Breast epithelium (tissue), 3 donors: Measurements from ENCODE around the gene STX2.

ENCODE experiments used
- POLR2A ChIP-seq: fragments of 450-650 bp; IDR thresholded peaks from one replicate; pipeline ENCODE4 v1.6.1; 2016; ENCODE audit warnings: antibody characterized with exemption, mild to moderate bottlenecking, moderate library complexity
- POLR2AphosphoS5 ChIP-seq, 3 donors: sonication (generic); formaldehyde crosslinking; IDR thresholded peaks; one replicate each; pipeline ENCODE4 v1.6.1; 2017; ENCODE audit warnings: antibody characterized with exemption in 3 of 3
- TF ChIP-seq, protein P1 (sequence below), 3 donors: fragments of 450-650 bp; IDR thresholded peaks; one replicate each; pipeline ENCODE4 v1.5.1; 2016 to 2017; ENCODE audit warnings: antibody characterized with exemption in 3 of 3, mild to moderate bottlenecking in 3 of 3, moderate library complexity in 3 of 3

DNA sequence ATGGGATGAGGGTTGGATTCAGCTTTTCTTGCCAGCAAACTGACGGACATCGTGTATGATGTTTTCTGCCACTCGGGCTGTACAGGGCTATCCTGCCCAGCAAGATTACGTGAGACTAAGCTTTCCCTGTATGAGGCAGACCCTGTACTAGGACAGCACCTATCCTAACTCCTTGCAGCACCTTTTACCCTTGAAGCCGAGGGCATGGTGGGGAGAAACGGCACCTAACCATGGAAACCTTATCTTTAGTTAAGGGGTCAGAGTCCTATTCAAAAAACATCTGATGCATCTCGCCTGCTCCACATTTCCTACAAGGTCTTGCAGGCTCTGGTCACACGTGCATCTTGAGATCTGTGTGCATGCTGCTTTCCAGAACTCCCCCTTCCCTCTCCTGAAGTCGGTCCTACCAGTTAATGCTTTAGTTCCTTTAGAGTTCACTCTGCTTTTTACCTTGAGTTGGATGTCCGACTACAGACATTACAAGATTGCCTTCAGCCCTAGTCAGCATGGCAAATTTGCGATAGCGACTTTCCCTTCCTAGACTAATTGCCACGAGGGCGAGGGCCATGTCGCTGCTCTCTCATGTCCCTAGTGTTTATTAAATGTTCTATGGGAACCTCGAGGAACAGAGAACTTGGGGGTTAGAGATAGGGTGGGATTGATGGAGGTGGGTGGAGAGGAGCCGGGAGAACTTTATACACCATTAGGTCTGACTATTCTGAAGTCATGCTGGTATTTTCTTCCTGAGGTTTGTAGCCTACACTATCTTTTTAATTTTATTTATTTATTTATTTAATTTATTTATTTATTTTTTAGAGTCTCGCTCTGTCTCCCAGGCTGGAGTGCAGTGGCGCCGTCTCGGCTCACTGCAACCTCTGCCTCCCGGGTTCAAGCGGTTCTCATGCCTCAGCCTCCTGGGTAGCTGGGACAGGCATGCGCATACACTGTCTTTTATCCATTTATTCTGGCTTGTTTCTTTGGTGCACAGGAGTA, 39.4 kb upstream of the STX2 start:
- TF ChIP-seq, protein P1, sequence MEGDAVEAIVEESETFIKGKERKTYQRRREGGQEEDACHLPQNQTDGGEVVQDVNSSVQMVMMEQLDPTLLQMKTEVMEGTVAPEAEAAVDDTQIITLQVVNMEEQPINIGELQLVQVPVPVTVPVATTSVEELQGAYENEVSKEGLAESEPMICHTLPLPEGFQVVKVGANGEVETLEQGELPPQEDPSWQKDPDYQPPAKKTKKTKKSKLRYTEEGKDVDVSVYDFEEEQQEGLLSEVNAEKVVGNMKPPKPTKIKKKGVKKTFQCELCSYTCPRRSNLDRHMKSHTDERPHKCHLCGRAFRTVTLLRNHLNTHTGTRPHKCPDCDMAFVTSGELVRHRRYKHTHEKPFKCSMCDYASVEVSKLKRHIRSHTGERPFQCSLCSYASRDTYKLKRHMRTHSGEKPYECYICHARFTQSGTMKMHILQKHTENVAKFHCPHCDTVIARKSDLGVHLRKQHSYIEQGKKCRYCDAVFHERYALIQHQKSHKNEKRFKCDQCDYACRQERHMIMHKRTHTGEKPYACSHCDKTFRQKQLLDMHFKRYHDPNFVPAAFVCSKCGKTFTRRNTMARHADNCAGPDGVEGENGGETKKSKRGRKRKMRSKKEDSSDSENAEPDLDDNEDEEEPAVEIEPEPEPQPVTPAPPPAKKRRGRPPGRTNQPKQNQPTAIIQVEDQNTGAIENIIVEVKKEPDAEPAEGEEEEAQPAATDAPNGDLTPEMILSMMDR (IDR thresholded peaks at IDR 0.05): no peak
- TF ChIP-seq POLR2A: no peak
- no peak for TF ChIP-seq POLR2AphosphoS5 (IDR thresholded peaks at IDR 0.05)
